AG09309 (cell line): Measurements from ENCODE around the gene CDH13.

Experiments used
- DNase-seq: peaks from one replicate; pipeline ENCODE4 v3.0.0-alpha.2; 2010; ENCODE audit warnings: low read depth
- H3K4me3 ChIP-seq: 2 replicates; pipeline ENCODE4 v1.5.1; 2011; ENCODE audit warnings: mild to moderate bottlenecking, low read depth, low read length, moderate library complexity; ENCODE audit not compliant: control insufficient read depth
- TF ChIP-seq, protein P1 (sequence below): IDR thresholded peaks from 2 replicates; pipeline ENCODE4 v1.5.1; 2011; ENCODE audit warnings: mild to moderate bottlenecking, low read depth, low read length, inconsistent platforms; ENCODE audit not compliant: insufficient read depth, control insufficient read depth; ENCODE audit errors: missing control alignments

Gene CDH13

DNA sequence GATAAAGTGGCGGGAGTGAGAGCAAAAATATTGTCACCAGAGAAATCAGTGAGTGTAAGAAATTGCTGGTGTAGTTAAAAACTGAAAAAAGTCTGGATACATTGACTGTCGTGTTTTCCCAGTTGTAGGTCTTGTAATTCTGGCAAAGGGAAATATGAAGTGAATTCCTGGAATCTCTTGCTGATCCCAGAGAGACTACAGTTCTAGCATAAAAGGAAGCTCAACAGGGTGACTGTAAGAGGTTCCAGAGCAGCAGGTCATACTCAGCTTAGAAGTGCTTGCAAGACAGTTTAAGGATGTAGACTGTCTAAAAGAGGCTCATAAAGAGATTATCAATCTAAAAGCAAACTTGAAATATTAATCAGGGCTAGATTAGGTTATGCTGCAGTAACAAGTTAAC is 890.2 kb downstream of the CDH13 start:
- TF ChIP-seq, protein P1, sequence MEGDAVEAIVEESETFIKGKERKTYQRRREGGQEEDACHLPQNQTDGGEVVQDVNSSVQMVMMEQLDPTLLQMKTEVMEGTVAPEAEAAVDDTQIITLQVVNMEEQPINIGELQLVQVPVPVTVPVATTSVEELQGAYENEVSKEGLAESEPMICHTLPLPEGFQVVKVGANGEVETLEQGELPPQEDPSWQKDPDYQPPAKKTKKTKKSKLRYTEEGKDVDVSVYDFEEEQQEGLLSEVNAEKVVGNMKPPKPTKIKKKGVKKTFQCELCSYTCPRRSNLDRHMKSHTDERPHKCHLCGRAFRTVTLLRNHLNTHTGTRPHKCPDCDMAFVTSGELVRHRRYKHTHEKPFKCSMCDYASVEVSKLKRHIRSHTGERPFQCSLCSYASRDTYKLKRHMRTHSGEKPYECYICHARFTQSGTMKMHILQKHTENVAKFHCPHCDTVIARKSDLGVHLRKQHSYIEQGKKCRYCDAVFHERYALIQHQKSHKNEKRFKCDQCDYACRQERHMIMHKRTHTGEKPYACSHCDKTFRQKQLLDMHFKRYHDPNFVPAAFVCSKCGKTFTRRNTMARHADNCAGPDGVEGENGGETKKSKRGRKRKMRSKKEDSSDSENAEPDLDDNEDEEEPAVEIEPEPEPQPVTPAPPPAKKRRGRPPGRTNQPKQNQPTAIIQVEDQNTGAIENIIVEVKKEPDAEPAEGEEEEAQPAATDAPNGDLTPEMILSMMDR, result no peak
- no peak overlapping the region for H3K4me3 ChIP-seq
- DNase-seq, result no peak

GRCh38 chr16:83517398-83517797 is 890.6 kb downstream of the CDH13 start:
- TF ChIP-seq, protein P1, result no peak
- DNase-seq, result no peak
- no peak overlapping the region for H3K4me3 ChIP-seq

DNA sequence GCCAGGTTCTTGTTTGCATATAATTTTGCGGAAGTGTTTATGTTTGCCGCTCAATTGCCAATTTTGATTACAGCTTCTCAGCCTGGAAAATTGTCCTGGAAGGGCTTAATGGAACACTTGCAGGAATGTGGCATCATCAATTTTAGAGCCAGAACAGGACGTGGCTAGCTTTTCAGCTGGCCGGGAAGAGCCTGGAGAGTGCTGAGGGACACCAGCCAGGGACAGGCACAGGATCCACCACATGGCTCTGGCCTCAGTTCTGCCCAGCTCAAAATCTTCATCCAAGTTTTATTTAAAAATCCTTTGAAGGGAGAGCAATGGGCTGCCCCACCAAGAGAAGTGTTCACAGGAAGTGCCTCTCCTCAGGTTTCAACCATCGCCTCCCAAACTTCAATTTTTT is 893.8 kb downstream of the CDH13 start:
- no peak for DNase-seq
- TF ChIP-seq, protein P1, result no peak
- no peak overlapping the region for H3K4me3 ChIP-seq

- DNase-seq, result peak; percentile 87
- no peak overlapping the region for H3K4me3 ChIP-seq
- TF ChIP-seq, protein P1, result no peak
Measured at GRCh38 chr16:83530293-83530692, 903.5 kb downstream of the CDH13 start.

GRCh38 chr16:83532634-83533033 is 905.9 kb downstream of the CDH13 start:
- H3K4me3 ChIP-seq, result no peak overlapping the region
- DNase-seq, result no peak
- TF ChIP-seq, protein P1, result no peak

GRCh38 chr16:83533193-83533592 is 906.4 kb downstream of the CDH13 start:
- TF ChIP-seq, protein P1, result no peak
- peak; percentile 23 for DNase-seq
- H3K4me3 ChIP-seq, result no peak overlapping the region

- TF ChIP-seq, protein P1, result no peak
- no peak for DNase-seq
- H3K4me3 ChIP-seq, result no peak overlapping the region
Measured at GRCh38 chr16:83538707-83539106, 911.9 kb downstream of the CDH13 start.
